ENCODE measurements around the gene MVB12A. TPM values are rescaled to one million over a fixed set of nuclear protein-coding genes. Genes with fewer than 3 reads are reported as not detected.
A peak's percentile ranks its signal among the peaks of the same experiment; 100 is the strongest.

MVB12A gene
- total and polyA plus RNA-seq, 2 donors (not counting 3 experiments of a cell fraction or from before 2014, with no cell fraction given), result 63.3 to 88.8 TPM

DNA sequence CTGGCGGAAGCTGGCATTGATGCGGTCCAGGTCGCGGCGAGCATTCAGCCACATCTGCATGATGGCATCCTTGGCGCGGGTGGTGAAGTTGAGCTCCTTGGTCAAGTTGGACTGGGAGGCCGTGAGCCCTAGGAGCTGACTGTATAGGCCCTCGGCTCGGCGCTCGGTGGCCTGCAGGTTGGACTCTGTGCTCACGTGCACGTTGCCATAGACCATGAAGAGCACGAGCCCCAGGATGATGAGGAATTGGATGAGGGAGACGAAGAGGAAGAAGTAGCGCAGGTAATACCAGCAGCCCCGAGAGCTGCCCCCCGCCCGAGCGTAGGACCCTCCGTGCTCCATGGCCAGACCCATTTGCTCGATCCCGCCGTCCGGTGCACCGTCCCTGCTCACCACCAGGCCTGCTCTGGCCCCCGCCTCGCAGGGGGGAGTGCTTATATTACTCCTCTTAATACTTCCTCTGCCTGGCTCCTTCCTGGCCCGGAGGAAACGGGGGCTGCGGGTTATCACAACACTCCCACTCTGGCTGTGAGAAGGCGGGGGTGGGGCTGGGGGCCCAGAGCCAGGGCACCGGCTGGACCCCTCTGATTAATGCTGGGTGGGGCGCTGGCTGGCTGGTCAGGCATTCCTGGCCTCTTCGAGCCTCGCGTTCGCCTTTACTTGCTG is 42.8 kb upstream of the MVB12A start, which contains the start of gene PLVAP:
PLVAP (minus strand) TSS at position 408 of the 666 bp plus-strand sequence; CDS start at position 354, 54 bp downstream.
- Histone ChIP-seq H3K9me1 (replicated peaks; ENCODE audit: control insufficient read depth, extremely low read depth, insufficient read depth, low read length) (no peaks in the 10 kb centered on the region), H3K36me3 (ENCODE audit: control insufficient read depth in 2 of 2, extremely low read depth in 1 of 2, insufficient read depth in 2 of 2, low read length in 2 of 2) (no peaks in the 10 kb centered on the region), H3K4me3 (replicated peaks in 1 of 3; ENCODE audit: insufficient read depth in 1 of 3, low read depth in 1 of 3, low read length in 3 of 3) (peak within 1 kb of the TSS in 1 of 3 experiments; percentile 22), H3K27me3 (ENCODE audit: control insufficient read depth in 2 of 2, insufficient read depth in 2 of 2, low read length in 2 of 2) (no peaks in the 10 kb centered on the region), H2AFZ (ENCODE audit: low read depth, low read length) (peak within 1 kb of the TSS; percentile 0), H3K9ac (replicated peaks; ENCODE audit: extremely low read depth, insufficient read depth, low read length) (no peak within 1 kb of the TSS), H3K9me3 (replicated peaks; ENCODE audit: control insufficient read depth, insufficient read depth, low read length) (no peaks in the 10 kb centered on the region), H3K79me2 (ENCODE audit: control insufficient read depth, insufficient read depth, low read length) (no peaks in the 10 kb centered on the region), H3K27ac (ENCODE audit: insufficient read depth, low read depth, low read length) (no peak within 1 kb of the TSS), H3K4me1 (ENCODE audit: control insufficient read depth, extremely low read depth, insufficient read depth, low read length) (peaks cover 30% of the 10 kb centered on the region), H3K4me2 (ENCODE audit: insufficient read depth, low read length) (peak within 1 kb of the TSS; percentile 63), H4K20me1 (replicated peaks; ENCODE audit: control insufficient read depth, extremely low read depth, insufficient read depth, low read length) (no peaks in the 10 kb centered on the region)
- no TSS peak for BruUV-seq (replicated peaks)
- FAIRE-seq, result peak; percentile 74
- CTCF ChIA-PET, result interaction anchor here (0.8 to 2.5 kb wide), 5 partner anchors 9 to 30 kb away, joined by 3 to 15 read pairs (median 5); no protein-coding TSS in a partner anchor
- intact Hi-C loops (cut with micrococcal nuclease), result no loop called here
- peak; percentile 69 for DNase-seq (ENCODE audit: low read depth, low spot score)
- POLR2A ChIA-PET, result no interaction called here
- TF ChIP-seq GATA2 (IDR thresholded peaks at IDR 0.05; ENCODE audit: insufficient read depth, insufficient read length, low read depth, low read length), result peak; percentile 82
- no peak for TF ChIP-seq POLR2A (IDR thresholded peaks at IDR 0.05; ENCODE audit: low read depth, low read length)
- no peak for TF ChIP-seq MAX (IDR thresholded peaks at IDR 0.05; ENCODE audit: insufficient read depth, insufficient read length)
- no peak for TF ChIP-seq MYC (IDR thresholded peaks at IDR 0.05; ENCODE audit: low read depth, low read length)
- TF ChIP-seq CTCF (IDR thresholded peaks at IDR 0.05; ENCODE audit: extremely low read depth in 1 of 2, insufficient read depth in 1 of 2, low read depth in 1 of 2, low read length in 2 of 2), result peak in 1 of 2 donors; percentile 25
- TF ChIP-seq POLR2AphosphoS5 (IDR thresholded peaks at IDR 0.05; ENCODE audit: insufficient read depth, low read depth, low read length), result peak; percentile 81
- TF ChIP-seq EZH2 (IDR thresholded peaks at IDR 0.05; ENCODE audit: borderline replicate concordance, low read depth, low read length, severe bottlenecking), result no peak
- peak; percentile 34 for TF ChIP-seq FOS (IDR thresholded peaks at IDR 0.05; ENCODE audit: borderline replicate concordance, insufficient read depth, low read length)
- TF ChIP-seq JUN (IDR thresholded peaks at IDR 0.05; ENCODE audit: borderline replicate concordance, insufficient read depth, insufficient read length, low read depth), result no peak
- dilution Hi-C loops (cut with MboI; ENCODE audit: extremely low pct_ligation_motif_present, low sequenced_read_pairs), result no loop called here
